Karpas-422 (cell line): ENCODE data around the gene PYY. TPM values are rescaled to one million over a fixed set of nuclear protein-coding genes. Genes with fewer than 3 reads are reported as not detected.
"Not testable (repeated sequence)": the region's sequence is repeated elsewhere in the genome, so short reads cannot be mapped to it uniquely, and the experiment has no call there.

Experiments used
- DNase-seq: peaks from one replicate; pipeline ENCODE4 v3.0.0-alpha.2; 2015
- H2AFZ ChIP-seq: fragments of 200-600 bp; sonication (generic); 2 replicates; pipeline ENCODE4 v1.6.1; 2014; ENCODE audit warnings: antibody characterized with exemption, low read length, mixed read lengths
- H3K27ac ChIP-seq: fragments of 200-600 bp; sonication (generic); 2 replicates; pipeline ENCODE4 v1.5.1; 2014; ENCODE audit warnings: mild to moderate bottlenecking, low read length, moderate library complexity
- H3K27me3 ChIP-seq: fragments of 200-600 bp; sonication (generic); 2 replicates; pipeline ENCODE4 v1.6.1; 2014; ENCODE audit warnings: low read length, mixed read lengths
- H3K36me3 ChIP-seq: fragments of 200-600 bp; sonication (generic); 2 replicates; pipeline ENCODE4 v1.6.1; 2014; ENCODE audit warnings: low read length, mixed read lengths; ENCODE audit not compliant: insufficient read depth
- H3K4me1 ChIP-seq: fragments of 200-600 bp; sonication (generic); 2 replicates; pipeline ENCODE4 v1.6.1; 2014; ENCODE audit warnings: mild to moderate bottlenecking, low read length, mixed read lengths
- H3K4me2 ChIP-seq: fragments of 200-600 bp; sonication (generic); 2 replicates; pipeline ENCODE4 v1.6.1; 2014; ENCODE audit warnings: low read length, low read depth, mild to moderate bottlenecking; ENCODE audit not compliant: poor library complexity, severe bottlenecking
- H3K4me3 ChIP-seq: fragments of 200-600 bp; sonication (generic); 2 replicates; pipeline ENCODE4 v1.5.1; 2014; ENCODE audit warnings: mild to moderate bottlenecking, antibody characterized with exemption, low read length, mixed read lengths
- H3K79me2 ChIP-seq: fragments of 200-600 bp; sonication (generic); 2 replicates; pipeline ENCODE4 v1.6.1; 2014; ENCODE audit warnings: mild to moderate bottlenecking, low read length, mixed read lengths
- H3K9ac ChIP-seq: fragments of 200-600 bp; sonication (generic); 2 replicates; pipeline ENCODE4 v1.6.0; 2014; ENCODE audit warnings: low read length
- H3K9me2 ChIP-seq: fragments of 200-600 bp; sonication (generic), shearing (Covaris generic); replicated peaks from 2 replicates; pipeline ENCODE4 v1.6.0; 2014; ENCODE audit warnings: mild to moderate bottlenecking, low read length, moderate library complexity; ENCODE audit not compliant: insufficient read depth
- H3K9me3 ChIP-seq: fragments of 300-700, 200-600 bp; sonication (generic); 2 replicates; pipeline ENCODE4 v1.6.1; 2014; ENCODE audit warnings: low read length, mixed read lengths
- H4K20me1 ChIP-seq: fragments of 200-600 bp; sonication (generic); 2 replicates; pipeline ENCODE4 v1.6.1; 2014; ENCODE audit warnings: mild to moderate bottlenecking, antibody characterized with exemption, low read length, low read depth; ENCODE audit not compliant: insufficient read depth
- total RNA-seq: library from RNA; depleted of rRNA; stranded (reverse); fragments of >200 nt; shearing (Covaris generic); gene quantifications from 2 replicates; pipeline ENCODE4 v1.2.3, GENCODE V29; 2014; ENCODE audit warnings: low replicate concordance

The PYY gene
- total RNA-seq, 1 experiment from 2014 or later = not detected

GRCh38 chr17:43961292-43961691 is 7.6 kb upstream of the PYY start:
- H3K27ac ChIP-seq, H3K36me3 ChIP-seq, H3K27me3 ChIP-seq, H4K20me1 ChIP-seq, H3K9me3 ChIP-seq, H3K9ac ChIP-seq, H3K4me2 ChIP-seq, H3K4me3 ChIP-seq, H3K9me2 ChIP-seq, H3K4me1 ChIP-seq, H3K79me2 ChIP-seq, H2AFZ ChIP-seq: not testable (repeated sequence)
- DNase-seq = peak; percentile 54

- Histone ChIP-seq H3K79me2 (no peaks in the 10 kb centered on the region), H3K4me2 (no peak overlapping the region), H4K20me1 (no peaks in the 10 kb centered on the region), H3K9ac (no peak overlapping the region), H3K4me1 (no peaks in the 10 kb centered on the region), H3K27me3 (no peaks in the 10 kb centered on the region), H2AFZ (no peak overlapping the region), H3K9me2 (no peaks in the 10 kb centered on the region), H3K9me3 (no peaks in the 10 kb centered on the region), H3K36me3 (no peaks in the 10 kb centered on the region), H3K4me3 (no peak overlapping the region), H3K27ac (no peak overlapping the region)
- DNase-seq = no peak
Observed at GRCh38 chr17:43958748-43959352, 5.1 kb upstream of the PYY start.

DNA sequence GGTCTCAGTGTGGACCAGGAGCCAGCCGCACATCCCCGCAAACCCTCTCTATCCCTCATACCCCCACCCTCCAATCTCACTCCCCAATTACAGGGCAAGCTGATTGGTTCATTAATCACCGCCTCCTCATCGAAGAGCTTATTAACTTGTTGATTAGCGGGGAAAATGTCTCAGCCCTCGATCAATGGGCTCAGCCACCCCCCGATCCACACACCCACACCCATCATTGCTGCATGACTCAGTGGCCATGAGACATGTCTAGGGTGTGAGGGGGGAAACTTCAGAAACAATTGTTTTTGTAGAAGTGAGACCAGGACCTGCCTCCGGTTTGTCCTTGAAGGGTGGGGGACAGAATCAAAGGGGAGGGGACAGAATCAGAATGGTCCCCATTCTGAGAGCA is 2.5 kb upstream of the PYY start:
- Histone ChIP-seq H3K9ac (no peak overlapping the region), H3K9me2 (no peaks in the 10 kb centered on the region), H2AFZ (no peak overlapping the region), H3K36me3 (no peaks in the 10 kb centered on the region), H3K27me3 (no peaks in the 10 kb centered on the region), H4K20me1 (no peaks in the 10 kb centered on the region), H3K4me3 (no peak overlapping the region), H3K4me1 (no peaks in the 10 kb centered on the region), H3K4me2 (no peak overlapping the region), H3K9me3 (no peaks in the 10 kb centered on the region), H3K79me2 (no peaks in the 10 kb centered on the region), H3K27ac (no peak overlapping the region)
- DNase-seq = no peak

GRCh38 chr17:43952724-43953666 is 745 bp downstream of the PYY start:
- H3K4me2 ChIP-seq = no peak overlapping the region
- DNase-seq = no peak
- H3K9me2 ChIP-seq = no peaks in the 10 kb centered on the region
- H3K27me3 ChIP-seq = no peaks in the 10 kb centered on the region
- H3K4me1 ChIP-seq = no peaks in the 10 kb centered on the region
- H3K9ac ChIP-seq = no peak overlapping the region
- H3K79me2 ChIP-seq = no peaks in the 10 kb centered on the region
- H3K4me3 ChIP-seq = no peak overlapping the region
- H4K20me1 ChIP-seq = no peaks in the 10 kb centered on the region
- H3K27ac ChIP-seq = no peak overlapping the region
- no peaks in the 10 kb centered on the region for H3K9me3 ChIP-seq
- no peaks in the 10 kb centered on the region for H3K36me3 ChIP-seq
- no peak overlapping the region for H2AFZ ChIP-seq

- Histone ChIP-seq H4K20me1 (no peaks in the 10 kb centered on the region), H3K9me2 (no peaks in the 10 kb centered on the region), H3K4me2 (no peak overlapping the region), H3K27ac (no peak overlapping the region), H3K9ac (no peak overlapping the region), H3K27me3 (no peaks in the 10 kb centered on the region), H3K4me1 (peaks cover under 1% of the 10 kb centered on the region), H3K79me2 (no peaks in the 10 kb centered on the region), H3K36me3 (no peaks in the 10 kb centered on the region), H3K9me3 (no peaks in the 10 kb centered on the region), H3K4me3 (no peak overlapping the region), H2AFZ (no peak overlapping the region)
- no peak for DNase-seq
Observed at GRCh38 chr17:43952351-43952723, 1.4 kb downstream of the PYY start.

DNA sequence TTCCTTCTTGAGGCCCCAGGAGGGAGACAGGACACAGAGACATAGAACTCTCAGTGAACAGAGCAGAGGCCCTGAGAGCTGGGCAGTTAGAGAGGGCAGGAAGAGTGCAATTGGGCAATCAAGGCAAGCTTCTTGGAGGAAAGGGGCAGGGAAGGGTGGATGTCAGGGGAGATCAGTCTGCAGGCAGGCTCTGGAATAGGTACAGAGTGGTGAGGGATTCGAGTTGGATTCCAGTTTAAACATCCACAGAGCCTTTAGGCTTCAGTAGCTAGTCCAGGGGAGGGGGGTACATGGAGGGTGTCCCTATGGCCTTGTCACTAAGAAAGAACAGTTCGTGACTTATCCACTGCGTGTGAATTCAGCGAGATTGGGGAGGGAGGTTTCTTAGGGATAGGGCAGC is 2.0 kb downstream of the PYY start:
- Histone ChIP-seq H3K9ac (no peak overlapping the region), H2AFZ (no peak overlapping the region), H4K20me1 (no peaks in the 10 kb centered on the region), H3K79me2 (no peaks in the 10 kb centered on the region), H3K27me3 (no peaks in the 10 kb centered on the region), H3K9me3 (no peaks in the 10 kb centered on the region), H3K4me3 (no peak overlapping the region), H3K4me2 (no peak overlapping the region), H3K27ac (no peak overlapping the region), H3K9me2 (no peaks in the 10 kb centered on the region), H3K36me3 (no peaks in the 10 kb centered on the region), H3K4me1 (peaks cover 7% of the 10 kb centered on the region)
- DNase-seq = no peak

DNA sequence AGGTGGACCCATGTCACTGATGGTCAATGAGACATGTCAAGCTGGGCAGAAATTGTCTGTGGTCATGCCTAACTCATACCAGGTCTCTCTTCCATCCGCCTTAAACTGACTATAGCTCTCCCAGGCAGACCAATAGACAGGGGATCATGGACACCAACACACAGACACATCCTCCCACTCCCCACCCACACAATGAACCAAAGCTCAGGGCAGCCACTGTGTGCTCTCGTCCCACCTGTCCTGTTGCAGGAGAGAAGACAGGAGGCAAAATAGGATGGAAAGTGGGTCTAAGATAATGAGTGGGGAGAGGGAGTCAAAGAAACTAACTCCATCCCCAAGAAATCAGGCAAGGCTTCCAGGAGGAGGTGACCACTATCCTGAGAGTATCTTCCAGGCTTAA is 3.2 kb downstream of the PYY start:
- Histone ChIP-seq H3K79me2 (no peaks in the 10 kb centered on the region), H3K4me1 (peaks cover 15% of the 10 kb centered on the region), H3K36me3 (no peaks in the 10 kb centered on the region), H3K9me3 (no peaks in the 10 kb centered on the region), H2AFZ (no peak overlapping the region), H3K4me3 (no peak overlapping the region), H3K4me2 (no peak overlapping the region), H3K27ac (no peak overlapping the region), H4K20me1 (no peaks in the 10 kb centered on the region), H3K9ac (no peak overlapping the region), H3K27me3 (no peaks in the 10 kb centered on the region), H3K9me2 (no peaks in the 10 kb centered on the region)
- no peak for DNase-seq

DNA sequence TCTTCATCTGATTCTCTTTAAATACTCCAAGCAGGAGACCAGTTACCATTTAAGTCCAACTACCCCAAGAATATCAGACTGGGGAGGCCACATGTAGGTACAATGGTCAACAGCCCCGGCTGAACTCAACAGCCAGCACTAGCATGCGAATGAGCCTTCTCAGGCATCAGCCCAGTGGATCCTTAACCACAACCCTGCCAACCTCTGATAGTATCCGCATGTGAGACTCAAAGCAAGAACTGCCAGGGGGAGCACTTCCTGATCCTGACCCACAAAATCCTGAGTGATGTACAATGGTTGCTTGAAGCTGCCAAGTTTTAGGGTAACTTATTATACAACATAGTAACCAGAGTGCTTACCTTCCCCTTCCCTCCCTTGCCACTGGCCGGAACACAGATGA is 4.0 kb downstream of the PYY start:
- Histone ChIP-seq H3K27me3 (no peaks in the 10 kb centered on the region), H3K4me1 (peaks cover 15% of the 10 kb centered on the region), H3K36me3 (no peaks in the 10 kb centered on the region), H3K9ac (no peak overlapping the region), H2AFZ (no peak overlapping the region), H3K27ac (no peak overlapping the region), H3K9me3 (no peaks in the 10 kb centered on the region), H3K4me3 (no peak overlapping the region), H4K20me1 (no peaks in the 10 kb centered on the region), H3K9me2 (no peaks in the 10 kb centered on the region), H3K4me2 (no peak overlapping the region), H3K79me2 (no peaks in the 10 kb centered on the region)
- no peak for DNase-seq
